ACC112 (cell line): ENCODE results near the gene MTA2.
"Not testable (repeated sequence)": the region's sequence is repeated elsewhere in the genome, so short reads cannot be mapped to it uniquely, and the experiment has no call there.

Experiments used
- H2AFZ ChIP-seq: fragments of 200-600 bp; sonication (generic); one replicate; pipeline ENCODE4 v1.6.0; 2017; ENCODE audit warnings: antibody characterized with exemption, low read length; ENCODE audit not compliant: unreplicated experiment
- H3K27ac ChIP-seq: fragments of 200-600 bp; sonication (generic); 2 replicates; pipeline ENCODE4 v1.5.1; 2014; ENCODE audit warnings: low read depth, mild to moderate bottlenecking, antibody characterized with exemption, low read length, moderate library complexity
- H3K27me3 ChIP-seq: fragments of 200-600 bp; sonication (generic); 2 replicates; pipeline ENCODE4 v1.6.1; 2014; ENCODE audit warnings: mild to moderate bottlenecking, antibody characterized with exemption, low read length, moderate library complexity, mixed read lengths; ENCODE audit not compliant: insufficient read depth
- H3K36me3 ChIP-seq: fragments of 200-600 bp; sonication (generic); 2 replicates; pipeline ENCODE4 v1.6.1; 2016; ENCODE audit warnings: mild to moderate bottlenecking, antibody characterized with exemption, low read length, moderate library complexity, mixed read lengths; ENCODE audit not compliant: insufficient read depth
- H3K4me1 ChIP-seq: fragments of 200-600 bp; sonication (generic); one replicate; pipeline ENCODE4 v1.6.1; 2016; ENCODE audit warnings: low read length, mixed read lengths; ENCODE audit not compliant: insufficient read depth, unreplicated experiment, control insufficient read depth
- H3K4me3 ChIP-seq: fragments of 200-600 bp; sonication (generic); 2 replicates; pipeline ENCODE4 v1.5.1; 2014; ENCODE audit warnings: mild to moderate bottlenecking, low read depth, low read length
- H3K79me2 ChIP-seq: fragments of 200-600 bp; sonication (generic); one replicate; pipeline ENCODE4 v1.6.0; 2016; ENCODE audit warnings: low read length; ENCODE audit not compliant: control insufficient read depth, unreplicated experiment, insufficient read depth

Gene MTA2

GRCh38 chr11:62554387-62555167, 47.1 kb downstream of the MTA2 start:
- peak overlapping the region; percentile 100 for H3K27ac ChIP-seq
- H3K79me2 ChIP-seq: peaks cover 9% of the 10 kb centered on the region
- H3K36me3 ChIP-seq: peaks cover 5% of the 10 kb centered on the region
- H2AFZ ChIP-seq: no peak overlapping the region
- H3K4me1 ChIP-seq: peaks cover 71% of the 10 kb centered on the region
- H3K4me3 ChIP-seq: peak overlapping the region; percentile 76
- H3K27me3 ChIP-seq: no peaks in the 10 kb centered on the region

- Histone ChIP-seq H3K4me3 (peak overlapping the region; percentile 76), H3K36me3 (no peaks in the 10 kb centered on the region; the same call in 1 of the 2 replicates), H3K27me3 (no peaks in the 10 kb centered on the region), H3K27ac (peak overlapping the region; percentile 100), H3K79me2 (peaks cover 2% of the 10 kb centered on the region), H3K4me1 (peaks cover 70% of the 10 kb centered on the region), H2AFZ (no peak overlapping the region)
Measured at GRCh38 chr11:62553839-62554361, 47.8 kb downstream of the MTA2 start.

- no peak overlapping the region for H2AFZ ChIP-seq
- H3K4me3 ChIP-seq: peak overlapping the region; percentile 76
- no peaks in the 10 kb centered on the region for H3K36me3 ChIP-seq
- H3K27me3 ChIP-seq: no peaks in the 10 kb centered on the region
- H3K27ac ChIP-seq: peak overlapping the region; percentile 100
- H3K4me1 ChIP-seq: peaks cover 72% of the 10 kb centered on the region
- H3K79me2 ChIP-seq: no peaks in the 10 kb centered on the region
Measured at GRCh38 chr11:62553080-62553838, 48.4 kb downstream of the MTA2 start.

- no peaks in the 10 kb centered on the region for H3K27me3 ChIP-seq
- H2AFZ ChIP-seq: no peak overlapping the region
- peaks cover 72% of the 10 kb centered on the region for H3K4me1 ChIP-seq
- H3K79me2 ChIP-seq: peaks cover 4% of the 10 kb centered on the region
- H3K36me3 ChIP-seq: no peaks in the 10 kb centered on the region
- peak overlapping the region; percentile 100 for H3K27ac ChIP-seq
- peak overlapping the region; percentile 76 for H3K4me3 ChIP-seq
Measured at GRCh38 chr11:62552485-62553079, 49.1 kb downstream of the MTA2 start.

- peaks cover 55% of the 10 kb centered on the region for H3K4me1 ChIP-seq
Measured at GRCh38 chr11:62550478-62550877, 51.2 kb downstream of the MTA2 start.

GRCh38 chr11:62548545-62549335, 52.9 kb downstream of the MTA2 start:
- Histone ChIP-seq H3K36me3 (no peaks in the 10 kb centered on the region), H3K4me3 (no peak overlapping the region), H3K4me1 (peaks cover 38% of the 10 kb centered on the region), H3K27me3 (no peaks in the 10 kb centered on the region), H2AFZ (no peak overlapping the region), H3K79me2 (peaks cover 40% of the 10 kb centered on the region), H3K27ac (peak overlapping the region; percentile 74; the same call in 1 of the 2 replicates)

More at GRCh38 chr11:62550478-62550877, 51.2 kb downstream of the MTA2 start:
- H3K79me2 ChIP-seq: peaks cover 23% of the 10 kb centered on the region
- H3K36me3 ChIP-seq, H3K27me3 ChIP-seq, H3K4me3 ChIP-seq, H2AFZ ChIP-seq: not testable (repeated sequence)
- H3K27ac ChIP-seq: peak overlapping the region; percentile 100; the same call in 1 of the 2 replicates

GRCh38 chr11:62547691-62548281, 53.9 kb downstream of the MTA2 start:
- Histone ChIP-seq H3K4me3 (peak overlapping the region; percentile 97), H2AFZ (peak overlapping the region; percentile 20), H3K4me1 (peaks cover 33% of the 10 kb centered on the region)

GRCh38 chr11:62546929-62547625, 54.6 kb downstream of the MTA2 start:
- H3K79me2 ChIP-seq: peaks cover 57% of the 10 kb centered on the region
- no peaks in the 10 kb centered on the region for H3K27me3 ChIP-seq
- H2AFZ ChIP-seq: peak overlapping the region; percentile 20
- no peaks in the 10 kb centered on the region for H3K36me3 ChIP-seq
- peak overlapping the region; percentile 74 for H3K27ac ChIP-seq
- peak overlapping the region; percentile 97 for H3K4me3 ChIP-seq
- peaks cover 32% of the 10 kb centered on the region for H3K4me1 ChIP-seq

More at GRCh38 chr11:62547691-62548281, 53.9 kb downstream of the MTA2 start:
- Histone ChIP-seq H3K27ac (peak overlapping the region; percentile 74), H3K27me3 (no peaks in the 10 kb centered on the region), H3K36me3 (no peaks in the 10 kb centered on the region), H3K79me2 (peaks cover 50% of the 10 kb centered on the region)

- Histone ChIP-seq H3K79me2 (peaks cover 64% of the 10 kb centered on the region), H3K4me1 (peaks cover 32% of the 10 kb centered on the region), H3K36me3 (no peaks in the 10 kb centered on the region), H3K4me3 (peak within 1 kb of the TSS; percentile 97), H2AFZ (peak within 1 kb of the TSS; percentile 20), H3K27me3 (no peaks in the 10 kb centered on the region), H3K27ac (peak within 1 kb of the TSS; percentile 74)
Measured at GRCh38 chr11:62546244-62546928, 55.3 kb downstream of the MTA2 start, which contains the start of gene AHNAK. Gene AHNAK, minus strand, starts transcription at chr11:62546806. Its CDS starts 10,708 bp downstream, at chr11:62536098.
